Keratinocyte (primary cell): ENCODE data around the gene TPPP3.

ENCODE experiments used
- EZH2 ChIP-seq: IDR thresholded peaks from one replicate; pipeline ENCODE4 v1.6.1; 2012; ENCODE audit warnings: inconsistent platforms, mild to moderate bottlenecking, low read length, moderate library complexity
- TF ChIP-seq, protein P1 (sequence below), 3 experiments: IDR thresholded peaks in 1 of 3; conservative IDR thresholded peaks in 1 of 3; optimal IDR thresholded peaks in 1 of 3; 2 replicates in 2 of 3; 3 replicates in 1 of 3; pipeline versions ENCODE3 to v1.5.1; 2011; ENCODE audit warnings: low read length in 3 of 3, mild to moderate bottlenecking in 3 of 3, moderate library complexity in 2 of 3, control low read depth in 1 of 3, inconsistent platforms in 1 of 3; ENCODE audit not compliant: insufficient read depth in 2 of 3; ENCODE audit errors: extremely low read depth in 1 of 3

DNA sequence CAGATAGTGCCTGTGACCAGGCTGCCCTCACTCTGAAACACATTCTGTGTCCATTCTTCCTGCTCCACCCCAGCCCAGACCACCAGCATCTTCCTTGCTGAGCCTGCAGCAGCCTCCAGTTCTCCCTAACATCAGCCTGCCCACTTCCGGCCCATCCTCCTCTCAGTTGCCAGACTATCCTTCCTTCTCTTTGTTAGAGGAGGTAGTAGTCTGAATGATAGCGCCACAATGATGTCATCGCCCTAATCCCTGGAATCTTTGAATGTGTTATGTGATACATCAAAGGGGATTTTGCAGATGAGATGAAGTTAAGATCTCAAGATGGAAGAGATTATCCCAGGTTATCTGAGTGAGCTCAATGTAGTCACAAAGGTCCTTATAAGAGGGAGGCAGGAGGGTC, 26.2 kb upstream of the TPPP3 start:
- TF ChIP-seq, protein P1, sequence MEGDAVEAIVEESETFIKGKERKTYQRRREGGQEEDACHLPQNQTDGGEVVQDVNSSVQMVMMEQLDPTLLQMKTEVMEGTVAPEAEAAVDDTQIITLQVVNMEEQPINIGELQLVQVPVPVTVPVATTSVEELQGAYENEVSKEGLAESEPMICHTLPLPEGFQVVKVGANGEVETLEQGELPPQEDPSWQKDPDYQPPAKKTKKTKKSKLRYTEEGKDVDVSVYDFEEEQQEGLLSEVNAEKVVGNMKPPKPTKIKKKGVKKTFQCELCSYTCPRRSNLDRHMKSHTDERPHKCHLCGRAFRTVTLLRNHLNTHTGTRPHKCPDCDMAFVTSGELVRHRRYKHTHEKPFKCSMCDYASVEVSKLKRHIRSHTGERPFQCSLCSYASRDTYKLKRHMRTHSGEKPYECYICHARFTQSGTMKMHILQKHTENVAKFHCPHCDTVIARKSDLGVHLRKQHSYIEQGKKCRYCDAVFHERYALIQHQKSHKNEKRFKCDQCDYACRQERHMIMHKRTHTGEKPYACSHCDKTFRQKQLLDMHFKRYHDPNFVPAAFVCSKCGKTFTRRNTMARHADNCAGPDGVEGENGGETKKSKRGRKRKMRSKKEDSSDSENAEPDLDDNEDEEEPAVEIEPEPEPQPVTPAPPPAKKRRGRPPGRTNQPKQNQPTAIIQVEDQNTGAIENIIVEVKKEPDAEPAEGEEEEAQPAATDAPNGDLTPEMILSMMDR (optimal IDR thresholded peaks at IDR 0.05 in 1 of 3, IDR thresholded peaks at IDR 0.05 in 1 of 3, conservative IDR thresholded peaks at IDR 0.05 in 1 of 3; ENCODE audit: extremely low read depth in 1 of 3, insufficient read depth in 2 of 3, low read length in 3 of 3): no peak
- no peak for TF ChIP-seq EZH2
